Prostate gland (tissue), 2 donors: Measurements from ENCODE around the gene WDR5.

Experiments used
- CTCF ChIP-seq, 4 experiments: fragments of 200-600 bp in 2 of 4; fragments of 450-650 bp in 2 of 4; sonication (generic) in 2 of 4; IDR thresholded peaks; 1 replicate in 3 of 4; 2 replicates in 1 of 4; pipeline ENCODE4 v1.5.1; 2016 to 2019; ENCODE audit warnings: antibody characterized with exemption in 4 of 4, mild to moderate bottlenecking in 2 of 4, moderate library complexity in 2 of 4
- POLR2A ChIP-seq: fragments of 450-650 bp; IDR thresholded peaks from one replicate; pipeline ENCODE4 v1.6.1; 2016; ENCODE audit warnings: antibody characterized with exemption, mild to moderate bottlenecking
- POLR2AphosphoS5 ChIP-seq: sonication (generic); formaldehyde crosslinking; IDR thresholded peaks from one replicate; pipeline ENCODE4 v1.6.1; 2017; ENCODE audit warnings: antibody characterized with exemption

- no peak for TF ChIP-seq CTCF (IDR thresholded peaks at IDR 0.05)
- TF ChIP-seq POLR2A, result no peak
- TF ChIP-seq POLR2AphosphoS5, result no peak
These were observed 39.5 kb downstream of the WDR5 start for GRCh38 chr9:134175291-134175807.
